K562 (cell line): ENCODE data around the gene FAR2. TPM values are rescaled to one million over a fixed set of nuclear protein-coding genes. Genes with fewer than 3 reads are reported as not detected.

Source experiments
- ATAC-seq: fragments of 200-7000 bp; cut with Tn5 transposase; 3 replicates; pipeline ENCODE4 v1.9.1; 2020; ENCODE audit warnings: moderate library complexity
- BruUV-seq: library from RNA; stranded (reverse); fragments of 400-500 nt; replicated peaks from 2 replicates; lab custom pipeline; 2021; lab: Mats Ljungman, UMichigan
- CTCF ChIA-PET: fragments of 300-600 bp; formaldehyde crosslinking; extraction: SDS; loops from one replicate; lab custom pipeline; 2021; ENCODE audit warnings: low intra/inter-chr PET ratio; lab: Yijun Ruan, JAX
- POLR2A ChIA-PET: fragments of 300-600, 350-650 bp; sonication (Branson Sonifier 250); formaldehyde crosslinking; extraction: SDS; loops from one replicate; lab custom pipeline; 2021; ENCODE audit warnings: antibody characterized with exemption, inconsistent platforms; lab: Yijun Ruan, JAX
- DNase-seq, 4 experiments: peaks; one replicate each; pipeline versions ENCODE4 v3.0.0 to v3.0.0-alpha.2; 2011 to 2018; ENCODE audit warnings: low spot score in 3 of 4, mixed read lengths in 3 of 4; ENCODE audit errors: extremely low read depth in 1 of 4
- FAIRE-seq: peaks from 2 replicates; lab custom pipeline; 2011; peaks lifted over from hg19 to GRCh38; lab: Jason Lieb, UNC
- H2AFZ ChIP-seq: 2 replicates; pipeline ENCODE4 v1.6.0; 2011; ENCODE audit warnings: low read depth, low read length, control low read depth, inconsistent platforms
- H3K27ac ChIP-seq: fragments of 200-600 bp; 3 replicates; pipeline ENCODE4 v1.8.0; 2011; ENCODE audit warnings: low read depth, mild to moderate bottlenecking, control low read depth, inconsistent platforms, low read length, moderate library complexity, mixed read lengths; ENCODE audit errors: extremely low read depth
- H3K27me3 ChIP-seq, 2 experiments: fragments of 300-600 bp in 1 of 2; 2 replicates in 1 of 2; 3 replicates in 1 of 2; pipeline versions ENCODE4 v1.6.0 to v1.8.0; 2011; ENCODE audit warnings: inconsistent platforms in 2 of 2, low read length in 2 of 2, mild to moderate bottlenecking in 1 of 2, mixed read lengths in 1 of 2, moderate library complexity in 1 of 2; ENCODE audit not compliant: control insufficient read depth in 2 of 2, insufficient read depth in 2 of 2
- H3K36me3 ChIP-seq: fragments of 300-600 bp; 3 replicates; pipeline ENCODE4 v1.8.0; 2011; ENCODE audit warnings: mild to moderate bottlenecking, low read length, inconsistent platforms; ENCODE audit not compliant: control insufficient read depth, insufficient read depth
- H3K4me1 ChIP-seq, 2 experiments: fragments of 200-600 bp in 1 of 2; replicated peaks in 1 of 2; 2 replicates in 1 of 2; 3 replicates in 1 of 2; pipeline versions ENCODE4 v1.5.1 to v1.8.0; 2011; ENCODE audit warnings: inconsistent platforms in 2 of 2, low read length in 2 of 2, mild to moderate bottlenecking in 1 of 2, mixed read lengths in 1 of 2, moderate library complexity in 1 of 2; ENCODE audit not compliant: control insufficient read depth in 2 of 2, insufficient read depth in 2 of 2
- H3K4me2 ChIP-seq: 2 replicates; pipeline ENCODE4 v1.6.1; 2011; ENCODE audit warnings: low read length, control low read depth, inconsistent platforms, mixed read lengths; ENCODE audit not compliant: insufficient read depth
- H3K4me3 ChIP-seq: fragments of 200-600 bp; sonication (generic), shearing (Covaris generic); 2 replicates; pipeline ENCODE4 v1.5.1; 2016; ENCODE audit warnings: control low read depth, inconsistent platforms
- H3K79me2 ChIP-seq: fragments of 200-600 bp; 3 replicates; pipeline ENCODE4 v1.8.0; 2011; ENCODE audit warnings: low read length, inconsistent platforms; ENCODE audit not compliant: control insufficient read depth, insufficient read depth
- H3K9ac ChIP-seq, 2 experiments: 2 replicates each; pipeline versions ENCODE4 v1.6.0 to v1.6.1; 2011; ENCODE audit warnings: low read depth in 2 of 2, low read length in 2 of 2, control low read depth in 1 of 2, inconsistent platforms in 1 of 2, mild to moderate bottlenecking in 1 of 2, mixed read lengths in 1 of 2; ENCODE audit not compliant: insufficient read depth in 1 of 2
- H3K9me1 ChIP-seq: one replicate; pipeline ENCODE4 v1.6.0; 2011; ENCODE audit warnings: inconsistent platforms, mild to moderate bottlenecking, low read length, moderate library complexity; ENCODE audit not compliant: control insufficient read depth, insufficient read depth
- H3K9me3 ChIP-seq: replicated peaks from 2 replicates; pipeline ENCODE4 v1.5.1; 2011; ENCODE audit warnings: low read depth, low read length, inconsistent platforms; ENCODE audit not compliant: control insufficient read depth, insufficient read depth
- H4K20me1 ChIP-seq: replicated peaks from 2 replicates; pipeline ENCODE4 v1.6.1; 2011; ENCODE audit warnings: low read length, inconsistent platforms, mixed read lengths; ENCODE audit not compliant: control insufficient read depth, insufficient read depth
- CHD2 ChIP-seq: IDR thresholded peaks from 2 replicates; pipeline ENCODE4 v1.6.1; 2011; ENCODE audit warnings: low read depth, low read length
- CUX1 ChIP-seq: fragments of 200-800 bp; sonication (Bioruptor generic); IDR thresholded peaks from 2 replicates; pipeline ENCODE4 v1.6.1; 2016; ENCODE audit warnings: missing genetic modification characterization, missing compliant biosample characterization
- E2F4 ChIP-seq: sonication (generic); formaldehyde crosslinking; IDR thresholded peaks from 2 replicates; pipeline ENCODE4 v1.8.0; 2022; ENCODE audit warnings: mild to moderate bottlenecking, low read depth, missing genetic modification reagents
- E2F8 ChIP-seq: fragments of 450-650 bp; IDR thresholded peaks from 2 replicates; pipeline ENCODE4 v1.7.1; 2018; ENCODE audit warnings: mild to moderate bottlenecking, low read depth; ENCODE audit not compliant: partially characterized antibody
- WGBS: fragments of 100-300 bp; shearing (Covaris generic); methylation state at CpG from one replicate; pipeline ENCODE4 v1.1.6; 2016; ENCODE audit warnings: low coverage, mixed read lengths; ENCODE audit not compliant: insufficient coverage; ENCODE audit errors: missing lambda C conversion rate; 5-methylcytosine and 5-hydroxymethylcytosine counted together
- in situ Hi-C: fragments of 300-500 bp; cut with MboI; formaldehyde crosslinking; loops from 4 replicates; pipeline ENCODE4 v1.15.0; 2018; ENCODE audit warnings: inconsistent platforms, mixed read lengths
- intact Hi-C: fragments of 100-400 bp; cut with micrococcal nuclease; formaldehyde crosslinking; loops from 2 replicates; pipeline ENCODE4 v1.14.2; 2022
- polyA plus RNA-seq, 8 experiments: library from polyadenylated mRNA; depleted of rRNA in 4 of 8; stranded (reverse) in 5 of 8; unstranded in 3 of 8; fragments of >200 nt; fragmentation: Nextera tagmentation in 2 of 8; fragmentation: Illumina TruSeq in 1 of 8; extraction: Ambion mirVana in 2 of 8; extraction: Trizol in 1 of 8; gene quantifications; 2 replicates each; pipeline versions ENCODE4 v1.2.1 to v1.2.3, GENCODE V29; 2011 to 2014; ENCODE audit warnings: inconsistent platforms in 1 of 8, missing spikeins in 1 of 8
- total RNA-seq, 7 experiments: library from RNA; depleted of rRNA in 6 of 7; stranded (reverse); fragments of >200 nt in 6 of 7; fragmentation: Illumina TruSeq in 2 of 7; extraction: Trizol in 2 of 7; gene quantifications; 2 replicates each; pipeline versions ENCODE4 v1.2.1 to v1.2.3, GENCODE V29; 2011 to 2021; ENCODE audit warnings: low replicate concordance in 1 of 7
- TF ChIP-seq, protein P1 (sequence below): fragments of 200-800 bp; sonication (Bioruptor generic); IDR thresholded peaks from 2 replicates; pipeline ENCODE4 v1.6.1; 2017; ENCODE audit warnings: missing genetic modification characterization, missing compliant biosample characterization
- TF ChIP-seq, protein P2 (sequence below): fragments of 250-450 bp; sonication (Bioruptor Pico); IDR thresholded peaks from 2 replicates; pipeline ENCODE4 v1.8.0; 2021; ENCODE audit warnings: mild to moderate bottlenecking, moderate library complexity

The FAR2 gene
- total and polyA plus RNA-seq, 9 of the 15 experiments (the other 6 are each of a cell fraction or from before 2014, with no cell fraction given) = 5.0 to 13.4 (median 8.5) TPM

DNA sequence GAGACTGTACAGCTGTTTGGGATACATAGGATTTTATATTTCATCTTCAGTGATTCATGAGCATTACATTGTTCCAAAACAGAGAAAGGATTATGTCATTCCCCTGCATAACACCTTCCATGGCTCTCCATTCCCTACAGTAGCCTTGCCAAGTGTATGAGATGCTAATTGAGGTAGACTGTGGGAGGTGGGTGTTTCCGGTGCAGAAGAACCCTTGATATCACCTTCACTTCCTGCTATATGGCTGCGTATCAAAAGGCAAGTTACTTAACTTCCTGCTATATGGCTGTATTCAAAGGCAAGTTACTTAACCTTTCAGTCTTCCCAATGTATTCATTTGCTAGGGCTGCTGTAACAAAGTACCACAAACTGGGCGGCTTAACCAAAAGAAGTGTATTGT, 11.2 kb downstream of the FAR2 start:
- H4K20me1 ChIP-seq = no peaks in the 10 kb centered on the region
- WGBS = 14% methylated on average over 3 of the region's 3 CpGs
- intact Hi-C loops (no loop called here), in situ Hi-C loops (no loop called here)
- H3K4me1 ChIP-seq = peaks cover 0 to 10% of the 10 kb centered on the region in 2 experiments; a peak in 3 of 5 replicates
- H3K27me3 ChIP-seq = no peaks in the 10 kb centered on the region
- H3K79me2 ChIP-seq = no peaks in the 10 kb centered on the region
- no peaks in the 10 kb centered on the region for H3K9me1 ChIP-seq
- BruUV-seq = no TSS peak
- H3K9me3 ChIP-seq = no peaks in the 10 kb centered on the region
- no peak overlapping the region for H3K9ac ChIP-seq
- ATAC-seq (no peak), FAIRE-seq (no peak), DNase-seq (no peak)
- no peak overlapping the region for H2AFZ ChIP-seq
- POLR2A ChIA-PET = interaction anchor here (1.3 kb wide), 1 partner anchor 9 kb away, joined by 4 read pairs; no protein-coding TSS in a partner anchor
- H3K4me3 ChIP-seq = no peak overlapping the region
- H3K27ac ChIP-seq = no peak overlapping the region
- no peak for TF ChIP-seq E2F4 (CRISPR knock-in tag)
- 0 out of 2 replicates have a peak, but pooled peaks have one; percentile 50 for TF ChIP-seq CUX1 (CRISPR knock-in tag)
- TF ChIP-seq, protein P1, sequence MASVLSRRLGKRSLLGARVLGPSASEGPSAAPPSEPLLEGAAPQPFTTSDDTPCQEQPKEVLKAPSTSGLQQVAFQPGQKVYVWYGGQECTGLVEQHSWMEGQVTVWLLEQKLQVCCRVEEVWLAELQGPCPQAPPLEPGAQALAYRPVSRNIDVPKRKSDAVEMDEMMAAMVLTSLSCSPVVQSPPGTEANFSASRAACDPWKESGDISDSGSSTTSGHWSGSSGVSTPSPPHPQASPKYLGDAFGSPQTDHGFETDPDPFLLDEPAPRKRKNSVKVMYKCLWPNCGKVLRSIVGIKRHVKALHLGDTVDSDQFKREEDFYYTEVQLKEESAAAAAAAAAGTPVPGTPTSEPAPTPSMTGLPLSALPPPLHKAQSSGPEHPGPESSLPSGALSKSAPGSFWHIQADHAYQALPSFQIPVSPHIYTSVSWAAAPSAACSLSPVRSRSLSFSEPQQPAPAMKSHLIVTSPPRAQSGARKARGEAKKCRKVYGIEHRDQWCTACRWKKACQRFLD (CRISPR knock-in tag) = no peak
- no peak for TF ChIP-seq E2F8
- TF ChIP-seq CHD2 = no peak
- TF ChIP-seq, protein P2, sequence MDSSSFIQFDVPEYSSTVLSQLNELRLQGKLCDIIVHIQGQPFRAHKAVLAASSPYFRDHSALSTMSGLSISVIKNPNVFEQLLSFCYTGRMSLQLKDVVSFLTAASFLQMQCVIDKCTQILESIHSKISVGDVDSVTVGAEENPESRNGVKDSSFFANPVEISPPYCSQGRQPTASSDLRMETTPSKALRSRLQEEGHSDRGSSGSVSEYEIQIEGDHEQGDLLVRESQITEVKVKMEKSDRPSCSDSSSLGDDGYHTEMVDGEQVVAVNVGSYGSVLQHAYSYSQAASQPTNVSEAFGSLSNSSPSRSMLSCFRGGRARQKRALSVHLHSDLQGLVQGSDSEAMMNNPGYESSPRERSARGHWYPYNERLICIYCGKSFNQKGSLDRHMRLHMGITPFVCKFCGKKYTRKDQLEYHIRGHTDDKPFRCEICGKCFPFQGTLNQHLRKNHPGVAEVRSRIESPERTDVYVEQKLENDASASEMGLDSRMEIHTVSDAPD = no peak
- H3K4me2 ChIP-seq = no peak overlapping the region
- CTCF ChIA-PET = no interaction called here
- no peaks in the 10 kb centered on the region for H3K36me3 ChIP-seq
